GM18909 (cell line): ENCODE data around the gene ZNF638.

Experiments
- ATAC-seq: cut with Tn5 transposase; IDR thresholded peaks from one replicate; pipeline ENCODE4 v1.9.1; 2021; ENCODE audit warnings: mild to moderate bottlenecking; ENCODE audit not compliant: unreplicated experiment, poor library complexity

Gene ZNF638

DNA sequence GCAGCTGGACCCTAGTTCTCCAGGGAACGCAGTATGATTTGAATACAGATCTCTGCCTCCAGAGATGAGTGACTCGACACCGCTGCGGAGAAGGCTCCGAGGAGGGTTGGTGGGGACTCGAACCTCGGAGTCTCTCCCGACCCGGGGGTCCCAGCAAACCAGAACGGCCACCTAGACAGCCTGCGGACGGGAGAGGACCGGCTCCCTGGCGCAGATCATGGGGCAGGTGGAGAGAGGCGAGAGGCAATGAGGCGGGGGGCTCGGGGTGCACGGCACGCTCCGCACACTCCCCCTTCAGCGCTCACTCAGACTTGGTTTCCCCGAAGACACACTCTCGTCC is 134.3 kb downstream of the ZNF638 start:
- no peak for ATAC-seq

- ATAC-seq: no peak
These were observed 135.0 kb downstream of the ZNF638 start for GRCh38 chr2:71466301-71467179.

DNA sequence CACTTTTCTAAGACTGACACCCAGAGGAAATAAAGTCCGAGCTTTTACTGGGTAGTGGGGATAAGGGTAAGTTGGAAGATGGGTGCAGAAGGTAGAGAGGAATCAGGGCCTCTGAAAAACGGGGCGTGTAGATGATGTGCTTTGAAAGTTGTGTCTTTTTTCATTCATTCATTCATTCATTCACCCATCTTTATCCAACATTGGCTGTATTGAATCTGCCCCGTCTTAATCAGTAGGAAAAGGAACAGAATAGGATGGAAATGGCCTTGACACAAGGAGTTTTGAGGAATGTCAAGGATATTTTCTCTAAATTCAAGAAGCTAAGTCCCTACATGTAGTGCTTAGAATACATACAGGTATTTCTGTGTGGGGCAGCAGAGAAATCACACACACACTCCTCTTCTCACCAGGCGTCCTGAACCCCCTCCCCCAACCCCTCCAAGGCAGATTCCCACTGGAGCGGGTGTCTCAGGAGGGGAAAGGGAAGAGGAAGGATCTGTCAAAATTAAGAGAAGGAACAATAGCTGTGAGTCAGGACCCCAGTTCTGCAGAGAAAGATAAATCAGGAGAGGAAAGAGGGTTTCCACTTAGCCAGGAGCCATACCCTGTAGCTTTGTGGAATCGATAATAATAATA is 135.7 kb downstream of the ZNF638 start:
- ATAC-seq: no peak

DNA sequence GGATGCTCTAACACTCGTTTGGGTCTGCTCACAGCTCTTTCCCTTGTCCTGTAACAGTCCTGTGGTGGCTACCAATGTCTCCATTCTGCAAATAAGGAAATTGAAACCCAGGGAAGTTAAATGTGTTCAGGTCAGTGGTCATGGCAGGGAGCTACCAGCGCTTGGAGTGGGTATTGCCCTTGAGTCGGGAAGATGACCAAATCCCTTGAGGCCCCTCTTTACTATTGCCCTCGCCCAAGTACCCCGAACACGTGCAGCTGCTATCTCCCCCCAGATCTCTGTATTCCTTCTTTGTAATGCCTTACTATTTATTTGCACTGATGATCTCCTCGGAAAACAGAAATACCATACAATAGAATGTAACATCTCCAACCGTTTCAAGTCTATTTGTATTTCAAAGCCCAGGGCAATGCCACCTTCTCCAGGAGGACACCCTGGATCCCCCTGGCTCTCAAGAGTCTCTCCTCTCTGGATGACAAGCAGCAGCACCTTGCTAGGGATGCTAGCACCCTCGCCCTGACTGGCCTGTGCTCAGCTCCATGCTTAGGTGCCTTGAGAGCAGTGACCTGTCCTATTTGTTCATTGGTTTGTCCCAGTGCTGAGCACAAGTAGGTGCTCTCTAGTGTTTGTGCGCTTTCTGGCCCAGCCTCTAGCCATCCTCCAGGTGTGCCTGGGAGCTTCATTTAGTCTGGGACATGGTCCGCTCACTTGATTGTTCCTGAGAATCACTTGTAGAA is 136.9 kb downstream of the ZNF638 start:
- no peak for ATAC-seq

DNA sequence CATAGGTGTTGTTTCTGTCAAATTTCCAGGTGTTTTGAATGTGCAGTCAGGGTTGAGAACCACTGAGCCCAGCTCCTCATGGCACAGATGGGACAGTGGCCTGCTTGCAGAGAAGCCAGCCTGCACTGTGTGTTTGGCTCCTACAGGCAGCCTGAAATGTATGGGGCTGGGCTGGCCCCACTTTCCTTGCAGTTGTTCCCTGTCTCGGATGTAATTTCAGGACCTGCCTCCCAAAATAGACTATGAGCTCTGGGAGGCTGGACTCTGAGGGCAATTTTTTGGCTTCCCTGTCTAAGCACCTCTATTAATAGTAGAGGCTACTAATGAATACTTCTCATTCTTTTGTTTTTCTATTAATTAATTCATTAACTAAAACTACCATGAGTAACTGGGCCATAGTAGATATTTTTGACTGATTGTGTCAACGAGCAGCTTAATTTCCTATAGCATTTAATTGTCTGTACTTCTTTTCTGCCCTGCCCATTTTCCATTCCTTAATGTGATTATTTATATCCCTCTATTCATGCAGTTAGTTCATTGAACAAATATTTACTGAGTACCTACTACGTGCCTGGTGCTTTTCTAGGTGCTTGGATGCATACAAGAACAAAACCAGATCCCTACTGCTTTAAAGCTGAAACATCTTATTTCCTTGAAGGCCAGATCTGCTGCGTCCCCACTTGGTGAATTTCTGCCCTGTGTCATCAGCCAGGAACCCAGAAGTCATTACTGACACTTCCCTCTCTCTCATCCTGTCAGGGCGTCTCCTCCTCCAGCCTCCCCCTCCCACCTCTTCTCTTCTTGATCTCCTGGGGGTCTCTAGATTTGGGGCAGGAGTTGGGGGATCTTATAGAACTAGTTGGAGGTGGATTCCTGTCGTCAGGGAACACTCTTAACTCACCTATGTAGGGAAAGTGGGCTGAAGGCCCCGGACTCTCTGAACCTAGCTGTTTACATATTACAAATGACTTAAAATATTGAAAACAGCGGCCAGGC is 138.1 kb downstream of the ZNF638 start:
- ATAC-seq: no peak

GRCh38 chr2:71471276-71471675 is 139.7 kb downstream of the ZNF638 start:
- no peak for ATAC-seq

DNA sequence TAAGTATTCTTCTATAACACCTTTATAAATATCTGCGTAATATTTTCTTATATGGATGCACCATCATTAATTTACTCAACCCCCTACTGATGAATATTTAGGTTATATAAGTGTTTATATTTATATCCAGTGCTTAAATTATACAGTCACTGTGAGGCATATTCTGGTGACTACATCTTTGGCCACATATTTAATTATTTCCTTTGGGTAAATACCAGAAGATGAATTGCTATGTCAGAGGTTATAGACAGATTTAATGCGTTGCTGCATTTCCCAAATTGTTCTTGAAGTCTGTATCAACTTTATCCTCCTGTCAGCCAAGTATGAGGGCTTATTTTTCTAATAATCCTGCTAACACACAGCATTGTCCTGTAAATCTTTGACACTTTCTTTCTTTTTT is 140.4 kb downstream of the ZNF638 start:
- no peak for ATAC-seq

- no peak for ATAC-seq
These were observed 141.9 kb downstream of the ZNF638 start for GRCh38 chr2:71473346-71474031.

GRCh38 chr2:71474116-71474743 is 142.6 kb downstream of the ZNF638 start:
- ATAC-seq: no peak

- ATAC-seq: no peak
These were observed 143.3 kb downstream of the ZNF638 start for GRCh38 chr2:71474744-71475397.

DNA sequence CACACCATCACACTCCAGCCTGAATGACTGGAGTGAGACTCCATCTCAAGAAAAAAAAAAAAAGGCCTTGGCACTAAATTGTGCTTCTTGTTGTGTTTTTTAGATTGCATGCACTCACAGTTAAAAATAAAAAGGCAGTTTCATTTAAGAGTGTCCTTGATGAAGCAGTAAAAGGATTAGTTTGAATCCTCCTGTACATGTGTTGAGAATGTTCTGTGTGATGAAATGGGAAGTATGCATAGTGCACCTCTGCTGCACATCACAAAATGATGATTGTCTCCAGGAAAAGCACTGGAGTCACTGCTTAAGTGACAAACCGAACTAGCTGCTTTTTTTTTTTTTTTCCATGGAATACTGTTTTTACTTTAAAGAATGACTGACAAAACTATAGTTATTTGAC is 144.9 kb downstream of the ZNF638 start:
- ATAC-seq: no peak

GRCh38 chr2:71477231-71477691 is 145.7 kb downstream of the ZNF638 start:
- no peak for ATAC-seq

- no peak for ATAC-seq
These were observed 147.2 kb downstream of the ZNF638 start for GRCh38 chr2:71478806-71479205.

DNA sequence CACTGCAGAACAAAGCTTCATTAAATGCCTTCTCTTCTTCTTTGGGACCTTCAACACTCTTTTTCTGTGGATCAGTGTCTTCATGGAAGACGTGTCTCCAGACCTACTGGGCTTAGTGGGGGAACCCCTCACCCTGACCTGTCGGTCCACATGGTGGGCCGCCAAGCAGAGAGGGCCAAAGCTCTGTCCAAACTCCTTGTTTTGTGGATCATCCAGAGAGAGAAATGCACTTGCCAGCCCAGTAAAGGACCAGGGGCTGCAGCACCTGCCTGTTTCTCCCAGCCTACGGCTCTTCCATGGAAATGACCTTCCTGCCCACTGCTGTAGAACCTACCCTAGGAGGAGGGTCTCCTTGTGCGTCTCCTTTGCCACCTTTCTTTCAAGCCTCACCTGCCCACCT is 147.7 kb downstream of the ZNF638 start:
- no peak for ATAC-seq

DNA sequence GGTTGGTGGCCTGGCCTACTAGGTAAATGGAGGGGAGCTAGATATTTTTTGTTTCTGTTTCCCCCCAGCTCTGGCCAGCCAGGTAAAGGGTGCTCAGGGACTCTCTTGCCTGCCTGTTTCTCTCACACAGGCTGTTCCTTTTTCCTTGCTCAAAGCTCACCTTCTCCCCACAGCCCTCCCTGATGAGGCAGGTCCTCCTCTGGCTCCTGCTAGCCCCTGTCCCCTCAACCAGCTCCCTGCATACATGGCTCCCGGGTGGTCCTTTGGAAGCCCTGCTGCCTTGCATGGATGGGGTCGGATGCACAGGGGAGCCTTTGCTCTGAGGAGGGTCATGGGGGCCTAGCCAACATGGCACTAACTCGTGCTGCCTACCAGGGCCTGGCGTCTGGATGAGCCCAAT is 149.5 kb downstream of the ZNF638 start:
- no peak for ATAC-seq

DNA sequence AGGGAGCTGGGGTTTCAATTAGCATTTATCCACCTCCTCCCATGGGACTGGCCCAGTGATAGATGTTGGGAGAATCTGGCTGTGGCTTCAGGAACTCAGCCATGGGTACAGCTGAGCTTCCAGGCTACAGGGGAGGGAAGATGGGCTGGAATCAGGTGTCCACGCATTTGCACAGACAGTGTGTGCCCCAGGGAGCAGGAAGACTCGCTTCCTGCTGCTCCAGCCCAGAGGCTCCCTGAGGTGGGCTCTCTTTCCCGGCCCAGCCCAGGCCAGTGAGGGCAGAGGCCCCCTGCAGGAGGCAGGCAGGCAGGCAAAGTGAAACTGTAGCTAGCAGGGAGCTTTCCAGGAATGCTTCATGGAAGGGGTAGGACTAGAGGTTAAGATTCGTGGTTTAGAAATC is 150.5 kb downstream of the ZNF638 start:
- no peak for ATAC-seq

GRCh38 chr2:71483246-71483645 is 151.7 kb downstream of the ZNF638 start:
- no peak for ATAC-seq

GRCh38 chr2:71484354-71484753 is 152.8 kb downstream of the ZNF638 start:
- ATAC-seq: no peak
